Left forelimb (tissue), 1 donor: ENCODE results near the gene ARSB.
"Not testable (repeated sequence)": the region's sequence is repeated elsewhere in the genome, so short reads cannot be mapped to it uniquely, and the experiment has no call there.

Source experiments
- DNase-seq: peaks from one replicate; pipeline ENCODE4 v3.0.0-alpha.2; 2018; ENCODE audit warnings: low spot score

ARSB gene

GRCh38 chr5:78777901-78778300 is 207.2 kb downstream of the ARSB start:
- DNase-seq = no peak

- no peak for DNase-seq
Measured at GRCh38 chr5:78776637-78777036, 208.5 kb downstream of the ARSB start.

- no peak for DNase-seq
Measured at GRCh38 chr5:78773655-78774054, 211.5 kb downstream of the ARSB start.

- DNase-seq = no peak
Measured at GRCh38 chr5:78771260-78772205, 213.6 kb downstream of the ARSB start.

- DNase-seq = no peak
Measured at GRCh38 chr5:78768781-78769380, 216.2 kb downstream of the ARSB start.

GRCh38 chr5:78766412-78766762 is 218.7 kb downstream of the ARSB start:
- DNase-seq = no peak

- DNase-seq = no peak
Measured at GRCh38 chr5:78765756-78766411, 219.2 kb downstream of the ARSB start.

- no peak for DNase-seq
Measured at GRCh38 chr5:78765116-78765515, 220.0 kb downstream of the ARSB start.

GRCh38 chr5:78763659-78764189 is 221.4 kb downstream of the ARSB start:
- DNase-seq = no peak

- not testable (repeated sequence) for DNase-seq
Measured at GRCh38 chr5:78762743-78763142, 222.4 kb downstream of the ARSB start.

GRCh38 chr5:78761840-78762239 is 223.3 kb downstream of the ARSB start:
- no peak for DNase-seq

- no peak for DNase-seq
Measured at GRCh38 chr5:78760770-78761169, 224.3 kb downstream of the ARSB start.

GRCh38 chr5:78760366-78760765 is 224.7 kb downstream of the ARSB start:
- DNase-seq = no peak

GRCh38 chr5:78758169-78758839 is 226.8 kb downstream of the ARSB start:
- DNase-seq = no peak

GRCh38 chr5:78757269-78758053 is 227.6 kb downstream of the ARSB start:
- DNase-seq = no peak

- no peak for DNase-seq
Measured at GRCh38 chr5:78756858-78757257, 228.3 kb downstream of the ARSB start.

GRCh38 chr5:78755822-78756429 is 229.2 kb downstream of the ARSB start:
- no peak for DNase-seq

GRCh38 chr5:78754655-78755054 is 230.5 kb downstream of the ARSB start:
- no peak for DNase-seq

GRCh38 chr5:78753093-78753531 is 232.0 kb downstream of the ARSB start:
- no peak for DNase-seq

GRCh38 chr5:78751872-78752271 is 233.2 kb downstream of the ARSB start:
- DNase-seq = no peak

GRCh38 chr5:78750281-78750680 is 234.8 kb downstream of the ARSB start:
- DNase-seq = no peak
